ENCODE results near the gene NXN. TPM values are rescaled to one million over a fixed set of nuclear protein-coding genes. Genes with fewer than 3 reads are reported as not detected.

NXN gene
- polyA plus RNA-seq, 1 of the 3 experiments (the other 2 are of a cell fraction) = 23.9 TPM

GRCh38 chr17:900336-900934, 79.1 kb downstream of the NXN start:
- H3K27me3 ChIP-seq (ENCODE audit: insufficient read depth) = peaks cover 48% of the 10 kb centered on the region
- no peak overlapping the region for H3K9ac ChIP-seq
- no peaks in the 10 kb centered on the region for H3F3A ChIP-seq (replicated peaks; ENCODE audit: insufficient read depth)
- no peaks in the 10 kb centered on the region for H4K20me1 ChIP-seq (ENCODE audit: insufficient read depth)
- H3K4me3 ChIP-seq (ENCODE audit: low read depth in 2 of 2, low read length in 1 of 2) = no peak overlapping the region
- H3K4me2 ChIP-seq = no peak overlapping the region
- DNase-seq = no peak
- peaks cover 5% of the 10 kb centered on the region for H3K79me2 ChIP-seq (ENCODE audit: insufficient read depth)
- no peak overlapping the region for H3K27ac ChIP-seq (ENCODE audit: low read depth in 2 of 2, low read length in 1 of 2)
- no peaks in the 10 kb centered on the region for H3K9me3 ChIP-seq
- ChIA-PET CTCF (no interaction called here), POLR2A (no interaction called here)
- peaks cover 0 to 5% of the 10 kb centered on the region in 2 experiments; a peak in 2 of 4 replicates for H3K4me1 ChIP-seq (ENCODE audit: control insufficient read depth in 1 of 2, insufficient read depth in 2 of 2, low read depth in 1 of 2, low read length in 1 of 2)
- no peak for TF ChIP-seq RAD21 (IDR thresholded peaks at IDR 0.05; ENCODE audit: low read length)
- TF ChIP-seq FOSL2 (IDR thresholded peaks at IDR 0.05; ENCODE audit: borderline replicate concordance, low read depth) = no peak
- TF ChIP-seq PBX3 (IDR thresholded peaks at IDR 0.05) = no peak
- TF ChIP-seq, protein P1, sequence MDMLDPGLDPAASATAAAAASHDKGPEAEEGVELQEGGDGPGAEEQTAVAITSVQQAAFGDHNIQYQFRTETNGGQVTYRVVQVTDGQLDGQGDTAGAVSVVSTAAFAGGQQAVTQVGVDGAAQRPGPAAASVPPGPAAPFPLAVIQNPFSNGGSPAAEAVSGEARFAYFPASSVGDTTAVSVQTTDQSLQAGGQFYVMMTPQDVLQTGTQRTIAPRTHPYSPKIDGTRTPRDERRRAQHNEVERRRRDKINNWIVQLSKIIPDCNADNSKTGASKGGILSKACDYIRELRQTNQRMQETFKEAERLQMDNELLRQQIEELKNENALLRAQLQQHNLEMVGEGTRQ (IDR thresholded peaks at IDR 0.05; ENCODE audit: borderline replicate concordance, low read depth, low read length) = no peak
- TF ChIP-seq SMC3 (IDR thresholded peaks at IDR 0.05; ENCODE audit: low read depth, low read length) = no peak
- no peak for TF ChIP-seq GABPA (IDR thresholded peaks at IDR 0.05; ENCODE audit: low read depth)
- TF ChIP-seq EZH2phosphoT487 (IDR thresholded peaks at IDR 0.05; ENCODE audit: borderline replicate concordance, low read depth) = no peak
- no peak for TF ChIP-seq YY1 (IDR thresholded peaks at IDR 0.05; ENCODE audit: low read depth)
- no peak for TF ChIP-seq CHD2 (IDR thresholded peaks at IDR 0.05; ENCODE audit: low read length, partially characterized antibody)
- no peak for TF ChIP-seq RCOR1 (IDR thresholded peaks at IDR 0.05; ENCODE audit: low read length)
- TF ChIP-seq FOXM1 (IDR thresholded peaks at IDR 0.05; ENCODE audit: low read depth) = no peak
- TF ChIP-seq EP300 (IDR thresholded peaks at IDR 0.05; ENCODE audit: borderline replicate concordance in 1 of 2, low read depth in 1 of 2, low read length in 1 of 2) = no peak
- TF ChIP-seq NRF1 (IDR thresholded peaks at IDR 0.05; ENCODE audit: low read depth, low read length) = no peak
- TF ChIP-seq MXI1 (IDR thresholded peaks at IDR 0.05; ENCODE audit: low read depth, low read length) = no peak
- 46% methylated on average over 5 of the region's 5 CpGs for WGBS (ENCODE audit: low lambda C conversion rate)
- no peaks in the 10 kb centered on the region for H3K36me3 ChIP-seq (replicated peaks in 1 of 2; ENCODE audit: control insufficient read depth in 1 of 2, insufficient read depth in 2 of 2, low read length in 1 of 2)
- no peaks in the 10 kb centered on the region for H3K9me2 ChIP-seq
- no peak overlapping the region for H2AFZ ChIP-seq (ENCODE audit: low read depth)

DNA sequence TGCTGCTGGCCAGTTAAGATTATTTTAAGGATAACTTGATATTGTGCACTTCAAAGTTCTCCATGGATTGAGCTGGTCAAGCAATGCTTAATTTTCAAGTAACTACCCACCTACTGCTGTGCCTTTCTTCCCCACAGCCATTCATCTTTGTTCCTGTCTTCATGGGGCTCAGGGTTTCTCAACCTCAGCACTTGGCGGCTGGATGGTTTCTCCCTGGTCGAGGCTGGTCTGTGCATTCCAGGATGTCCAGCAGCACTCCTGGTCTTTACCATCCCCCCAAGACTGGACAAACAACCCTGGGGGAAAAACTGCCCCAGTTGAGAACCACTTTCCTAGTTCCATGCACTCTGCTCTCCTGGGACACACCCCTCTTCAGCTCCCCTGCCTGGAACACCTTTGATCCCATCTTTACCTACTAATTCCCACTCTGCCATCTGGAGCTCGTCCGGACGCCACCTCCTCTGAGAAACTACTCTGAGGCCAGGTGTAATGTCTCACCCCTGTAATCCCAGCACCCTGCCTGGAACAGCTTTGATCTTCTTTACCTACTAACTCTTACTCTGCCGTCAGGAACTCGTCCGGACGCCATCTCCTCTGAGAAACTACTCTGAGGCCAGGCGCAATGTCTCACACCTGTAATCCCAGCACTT, 81.5 kb downstream of the NXN start:
- Histone ChIP-seq H3K4me2 (no peak overlapping the region), H3K4me1 (ENCODE audit: control insufficient read depth in 1 of 2, insufficient read depth in 2 of 2, low read depth in 1 of 2, low read length in 1 of 2) (no peaks in the 10 kb centered on the region; a peak in 1 of 4 replicates), H3K9me3 (no peaks in the 10 kb centered on the region), H2AFZ (ENCODE audit: low read depth) (no peak overlapping the region), H3K27ac (ENCODE audit: low read depth in 2 of 2, low read length in 1 of 2) (no peak overlapping the region), H4K20me1 (ENCODE audit: insufficient read depth) (no peaks in the 10 kb centered on the region), H3K36me3 (replicated peaks in 1 of 2; ENCODE audit: control insufficient read depth in 1 of 2, insufficient read depth in 2 of 2, low read length in 1 of 2) (no peaks in the 10 kb centered on the region), H3K9me2 (no peaks in the 10 kb centered on the region), H3K9ac (no peak overlapping the region), H3K27me3 (ENCODE audit: insufficient read depth) (peaks cover 48% of the 10 kb centered on the region), H3K79me2 (ENCODE audit: insufficient read depth) (peaks cover 5% of the 10 kb centered on the region), H3F3A (replicated peaks; ENCODE audit: insufficient read depth) (no peaks in the 10 kb centered on the region), H3K4me3 (ENCODE audit: low read depth in 2 of 2, low read length in 1 of 2) (no peak overlapping the region)
- POLR2A ChIA-PET = no interaction called here
- CTCF ChIA-PET = no interaction called here
- WGBS (ENCODE audit: low lambda C conversion rate) = 39% methylated on average over 2 of the region's 10 CpGs
- DNase-seq = no peak
- TF ChIP-seq SMC3 (IDR thresholded peaks at IDR 0.05; ENCODE audit: low read depth, low read length) = no peak
- no peak for TF ChIP-seq MAX (IDR thresholded peaks at IDR 0.05; ENCODE audit: low read depth)
- no peak for TF ChIP-seq NRF1 (IDR thresholded peaks at IDR 0.05; ENCODE audit: low read depth, low read length)
- no peak for TF ChIP-seq ELF1 (IDR thresholded peaks at IDR 0.05)
- TF ChIP-seq GATA2 (CRISPR knock-in tag; IDR thresholded peaks at IDR 0.05) = no peak
- TF ChIP-seq FOXM1 (IDR thresholded peaks at IDR 0.05; ENCODE audit: low read depth) = no peak
- TF ChIP-seq PBX3 (IDR thresholded peaks at IDR 0.05) = no peak
- TF ChIP-seq JUND (IDR thresholded peaks at IDR 0.05) = no peak
- TF ChIP-seq YY1 (IDR thresholded peaks at IDR 0.05; ENCODE audit: low read depth) = no peak
- TF ChIP-seq ZBTB33 (IDR thresholded peaks at IDR 0.05; ENCODE audit: borderline replicate concordance, low read depth) = no peak
- no peak for TF ChIP-seq MXI1 (IDR thresholded peaks at IDR 0.05; ENCODE audit: low read depth, low read length)
- no peak for TF ChIP-seq POLR2AphosphoS5 (IDR thresholded peaks at IDR 0.05; ENCODE audit: low read depth, low read length)
- TF ChIP-seq, protein P1 (IDR thresholded peaks at IDR 0.05; ENCODE audit: borderline replicate concordance, low read depth, low read length) = no peak
- no peak for TF ChIP-seq RCOR1 (IDR thresholded peaks at IDR 0.05; ENCODE audit: low read length)
